Astrocyte of the hippocampus (primary cell): ENCODE results near the gene GALNT10.

Experiments used
- DNase-seq: peaks from one replicate; pipeline ENCODE4 v3.0.0; 2011; ENCODE audit warnings: low read depth, low spot score

GALNT10 gene

DNA sequence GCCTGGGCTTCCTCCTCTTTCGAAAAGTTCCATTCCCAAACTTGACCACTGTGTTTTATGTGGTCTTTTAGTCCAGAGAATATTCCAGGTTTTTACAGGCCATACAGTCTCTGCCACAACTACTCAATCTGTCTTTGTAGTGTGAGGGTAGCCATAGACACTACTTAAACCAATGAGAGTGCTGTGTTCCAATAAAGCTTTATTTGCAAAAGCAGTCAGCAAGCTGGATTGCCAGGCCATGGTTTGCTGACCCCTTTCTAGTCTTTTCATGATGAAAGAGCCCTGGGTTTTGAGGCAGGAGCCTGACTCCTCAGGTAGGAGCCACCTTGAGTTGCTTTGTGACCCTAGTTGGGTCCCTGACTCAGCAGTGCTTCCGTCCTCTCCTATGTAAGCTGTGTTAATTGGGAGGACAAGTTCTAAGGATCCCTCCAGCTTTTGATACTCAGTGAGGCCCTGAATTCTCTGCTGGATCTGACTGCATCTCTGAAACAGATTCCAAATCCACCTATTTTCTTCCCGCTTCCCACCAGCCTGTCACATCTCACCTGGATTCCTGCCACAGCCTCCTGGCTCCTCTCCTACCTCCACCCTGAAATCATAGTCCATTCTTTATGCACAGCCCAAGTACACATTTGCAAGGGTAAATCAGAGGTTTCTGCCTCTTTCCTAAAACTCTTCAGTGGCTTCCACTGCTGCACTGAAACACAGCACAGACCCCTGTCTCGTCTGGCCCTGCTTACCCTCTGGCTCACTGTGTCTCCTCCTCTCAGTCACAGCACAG is 13.5 kb downstream of the GALNT10 start:
- no peak for DNase-seq

GRCh38 chr5:154205441-154206117 is 15.0 kb downstream of the GALNT10 start:
- DNase-seq = peak; percentile 65

- no peak for DNase-seq
Observed at GRCh38 chr5:154206311-154206710, 15.8 kb downstream of the GALNT10 start.

DNA sequence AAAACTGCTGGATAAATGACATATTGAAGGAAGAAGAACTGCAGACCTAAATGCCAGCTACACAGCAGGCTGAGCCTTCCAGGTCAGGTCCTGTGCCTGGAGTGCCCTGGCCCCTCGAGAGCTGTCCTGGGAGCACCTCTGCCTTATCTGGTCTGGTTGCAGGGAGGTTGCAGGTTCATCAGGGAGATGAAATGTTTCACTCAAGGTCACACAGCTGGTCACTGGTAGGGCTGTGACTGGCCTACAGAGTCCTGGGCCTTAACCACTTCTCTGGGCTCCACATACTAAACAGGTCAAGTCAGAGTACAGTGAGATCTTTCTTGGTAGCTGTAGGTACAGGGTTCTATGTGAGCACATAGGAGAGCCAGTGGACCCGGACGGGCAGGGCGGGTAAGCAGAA is 16.7 kb downstream of the GALNT10 start:
- no peak for DNase-seq

DNA sequence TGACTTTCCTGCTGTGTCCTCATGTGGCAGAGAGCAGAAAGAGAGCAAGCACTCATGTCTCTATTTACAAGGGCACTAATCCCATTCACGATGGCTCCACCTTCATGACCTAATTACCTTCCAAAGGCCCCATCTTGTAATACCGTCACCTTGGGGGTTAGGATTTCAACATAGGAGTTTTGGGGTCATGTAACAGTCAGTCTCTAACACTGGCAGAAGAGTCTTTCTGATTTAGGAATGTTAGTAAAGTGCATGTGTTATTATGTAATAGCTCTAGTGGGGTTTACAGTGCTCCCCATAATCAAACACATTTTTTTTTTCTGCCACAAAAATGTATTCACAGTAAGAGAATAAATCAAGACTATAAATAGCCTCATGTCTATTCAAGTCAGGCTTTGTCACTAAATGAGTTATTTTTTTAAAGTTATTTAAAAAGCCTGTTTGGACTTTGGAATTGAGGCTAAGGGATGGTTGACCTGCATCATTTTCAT is 19.1 kb downstream of the GALNT10 start:
- DNase-seq = no peak

GRCh38 chr5:154210163-154210562 is 19.6 kb downstream of the GALNT10 start:
- DNase-seq = no peak

DNA sequence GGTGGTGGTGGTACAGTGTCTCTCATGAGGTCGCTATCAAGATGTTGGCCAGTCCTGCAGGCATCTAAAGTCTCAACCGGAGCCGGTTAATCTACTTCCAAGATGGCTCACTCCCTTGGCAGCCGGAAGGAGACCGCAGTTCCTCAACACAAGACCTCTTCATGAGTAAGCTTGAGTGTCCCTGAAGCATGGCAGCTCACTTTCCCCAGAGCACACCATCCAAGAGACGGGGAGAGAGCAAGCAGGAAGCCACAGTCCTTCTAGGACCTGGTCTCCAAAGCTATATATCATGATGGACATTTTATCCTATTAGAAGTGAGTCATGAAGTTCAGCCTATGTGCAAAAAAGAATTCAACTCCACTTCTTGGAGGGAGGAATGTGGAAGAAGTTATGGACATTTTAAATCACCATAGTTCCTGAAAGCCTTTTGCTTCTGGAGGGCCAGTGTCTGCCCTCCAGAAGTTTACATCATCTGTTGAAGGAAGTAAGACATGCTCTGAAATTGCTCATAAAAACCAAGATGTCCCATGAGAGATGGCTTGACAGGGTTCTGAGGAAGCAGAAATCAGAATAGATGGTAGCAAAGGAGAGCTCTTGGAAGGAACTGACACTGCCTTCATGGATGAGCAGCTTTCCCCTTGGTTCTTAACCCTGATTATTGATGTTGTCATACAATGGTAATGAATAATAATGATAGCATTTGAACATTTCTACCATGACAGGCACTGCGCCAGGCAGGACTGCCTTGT is 21.3 kb downstream of the GALNT10 start:
- DNase-seq = no peak

- no peak for DNase-seq
Observed at GRCh38 chr5:154213592-154213991, 23.1 kb downstream of the GALNT10 start.

- no peak for DNase-seq
Observed at GRCh38 chr5:154214371-154215106, 24.0 kb downstream of the GALNT10 start.

- no peak for DNase-seq
Observed at GRCh38 chr5:154215571-154216325, 25.2 kb downstream of the GALNT10 start.

DNA sequence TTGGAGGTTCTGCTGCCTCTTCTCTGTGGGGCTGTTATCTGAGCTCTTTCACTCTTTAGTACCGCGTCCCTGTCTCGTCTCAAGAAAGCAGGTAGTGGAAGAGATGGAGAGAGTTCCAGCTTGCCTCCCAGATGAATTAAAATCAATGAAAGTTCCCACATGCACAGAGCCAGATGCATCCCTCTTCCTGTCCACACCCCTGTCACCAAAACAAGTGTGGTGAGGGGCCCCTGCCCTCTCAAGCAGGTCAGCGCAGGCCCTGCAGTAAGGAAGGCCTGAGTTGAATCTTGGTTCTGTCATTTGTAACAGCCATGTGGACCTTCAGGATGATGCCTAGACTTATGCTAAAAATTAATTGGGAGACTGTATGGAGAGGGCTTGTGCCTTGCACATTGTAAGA is 26.9 kb downstream of the GALNT10 start:
- DNase-seq = no peak

DNA sequence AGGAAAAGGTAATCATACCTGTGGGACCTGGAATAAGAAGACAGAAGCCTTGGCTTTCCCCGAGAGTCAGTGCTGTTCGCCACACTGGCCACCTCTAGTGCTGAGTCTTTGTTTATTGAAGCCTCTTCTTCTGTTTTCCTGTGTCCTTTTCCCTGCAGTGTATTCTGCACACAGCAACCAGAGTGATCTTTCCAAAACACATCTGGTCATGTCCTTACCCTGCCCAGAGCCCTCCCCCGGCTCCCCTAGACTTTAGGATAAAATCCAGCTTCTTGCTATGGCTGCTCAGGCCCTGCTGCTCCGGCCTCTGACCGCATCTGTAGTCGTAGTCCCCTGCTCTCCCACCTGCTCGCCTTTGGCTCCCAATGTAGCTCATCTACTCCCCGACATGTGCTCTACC is 28.3 kb downstream of the GALNT10 start:
- DNase-seq = no peak

- peak; percentile 73 for DNase-seq
Observed at GRCh38 chr5:154220625-154221024, 30.1 kb downstream of the GALNT10 start.

GRCh38 chr5:154221371-154221896 is 30.9 kb downstream of the GALNT10 start:
- DNase-seq = peak; percentile 95

DNA sequence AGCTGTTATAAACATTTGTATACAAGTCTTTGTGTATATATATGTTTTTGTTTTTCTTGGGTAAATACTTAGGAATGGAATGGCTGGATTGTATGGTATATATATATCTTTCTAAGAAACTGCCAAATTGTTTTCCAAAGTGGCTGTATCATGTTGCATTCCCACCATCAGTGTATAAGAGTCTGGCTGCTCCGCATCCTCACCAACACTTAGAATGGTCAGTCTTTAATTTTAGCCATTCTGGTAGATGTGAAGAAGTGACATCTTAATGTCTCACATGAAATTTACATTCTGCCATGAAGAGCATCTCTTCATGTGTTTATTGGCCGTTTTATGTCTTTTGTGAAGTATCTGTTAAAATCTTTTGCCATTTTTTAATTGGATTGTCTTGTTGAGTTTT is 31.9 kb downstream of the GALNT10 start:
- DNase-seq = no peak

DNA sequence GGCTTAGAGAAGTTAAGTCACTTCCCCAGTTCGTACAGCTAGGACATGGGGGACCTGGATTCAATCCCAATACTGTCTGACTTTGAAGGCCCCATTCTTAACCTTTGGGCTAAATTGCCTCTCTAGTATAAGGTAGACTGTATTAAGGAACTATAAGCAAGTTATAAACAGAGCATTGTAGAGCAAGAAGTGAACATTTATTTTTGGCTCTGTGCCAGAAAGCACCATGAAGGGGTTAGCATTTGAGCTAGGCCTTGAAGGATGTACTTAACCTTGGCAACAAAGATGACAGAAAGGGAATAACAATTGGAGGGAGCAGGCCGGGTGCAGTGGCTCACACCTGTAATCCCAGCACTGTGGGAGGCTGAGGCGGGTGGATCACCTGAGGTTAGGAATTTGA is 32.8 kb downstream of the GALNT10 start:
- no peak for DNase-seq

GRCh38 chr5:154227090-154227489 is 36.6 kb downstream of the GALNT10 start:
- no peak for DNase-seq

DNA sequence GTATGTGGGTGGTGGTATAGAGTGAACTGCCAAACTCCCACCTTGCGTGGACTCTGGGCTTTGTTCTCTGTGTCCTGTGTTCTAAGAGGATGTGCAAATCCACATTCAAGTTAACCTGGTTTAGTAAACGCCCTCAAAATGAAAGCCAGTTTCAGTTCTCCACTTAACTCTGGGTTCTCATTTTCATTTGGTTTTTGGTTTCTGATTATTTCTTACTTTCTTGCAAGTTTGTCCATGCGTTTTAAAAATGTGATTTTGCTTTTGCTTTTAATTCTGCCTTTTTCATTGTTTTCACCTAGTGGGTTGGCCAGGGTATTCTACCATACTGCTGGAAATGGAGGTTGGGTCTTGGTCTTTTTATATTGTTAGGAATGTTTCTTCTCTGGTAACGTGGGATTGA is 38.2 kb downstream of the GALNT10 start:
- no peak for DNase-seq

GRCh38 chr5:154230526-154230925 is 40.0 kb downstream of the GALNT10 start:
- DNase-seq = no peak

- no peak for DNase-seq
Observed at GRCh38 chr5:154234551-154234950, 44.0 kb downstream of the GALNT10 start.

DNA sequence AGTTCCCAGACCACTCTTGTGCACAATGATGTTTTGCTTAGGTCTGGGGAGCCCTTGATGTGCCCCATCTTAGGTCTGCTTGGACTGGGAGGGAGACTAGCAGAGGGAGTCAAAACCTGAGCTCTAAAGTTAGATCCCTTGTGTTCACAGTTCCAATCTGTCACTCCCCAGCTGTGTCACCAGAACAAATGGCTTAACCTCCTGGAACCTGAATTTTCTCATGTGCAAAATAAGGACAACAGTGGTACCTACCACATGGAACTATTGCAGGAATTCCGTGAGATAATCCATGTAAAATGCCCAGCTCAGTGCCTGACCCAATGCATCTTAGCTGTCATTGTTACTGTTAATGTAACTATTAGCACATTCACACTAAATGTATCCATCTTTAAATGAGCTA is 45.5 kb downstream of the GALNT10 start:
- DNase-seq = no peak
